ENCODE measurements around the gene DBH.

Gene DBH

GRCh38 chr9:133680976-133681657 lies 45.0 kb downstream of the DBH start:
- H3K36me3 ChIP-seq (ENCODE audit: insufficient read depth, low read length), result no peaks in the 10 kb centered on the region
- H3K9me3 ChIP-seq (ENCODE audit: low read depth, low read length), result no peaks in the 10 kb centered on the region
- no peak overlapping the region for H3K27ac ChIP-seq
- H3K9ac ChIP-seq (ENCODE audit: insufficient read length), result no peak overlapping the region
- no peak for TF ChIP-seq FOXP2 (optimal IDR thresholded peaks at IDR 0.05; ENCODE audit: control extremely low read depth, extremely low read length, insufficient read depth)
- no peak for TF ChIP-seq POLR2AphosphoS5 (IDR thresholded peaks at IDR 0.05; ENCODE audit: borderline replicate concordance, low read depth, low read length)
- no peak for DNase-seq (ENCODE audit: low read depth, low spot score)
- H3K4me3 ChIP-seq, result no peak overlapping the region

GRCh38 chr9:133681658-133682306 lies 45.6 kb downstream of the DBH start:
- Histone ChIP-seq H3K9me3 (ENCODE audit: low read depth, low read length) (no peaks in the 10 kb centered on the region), H3K36me3 (ENCODE audit: insufficient read depth, low read length) (no peaks in the 10 kb centered on the region), H3K9ac (ENCODE audit: insufficient read length) (no peak overlapping the region), H3K4me3 (no peak overlapping the region), H3K27ac (no peak overlapping the region)
- DNase-seq (ENCODE audit: low read depth, low spot score), result no peak
- TF ChIP-seq POLR2AphosphoS5 (IDR thresholded peaks at IDR 0.05; ENCODE audit: borderline replicate concordance, low read depth, low read length), result no peak
- TF ChIP-seq FOXP2 (optimal IDR thresholded peaks at IDR 0.05; ENCODE audit: control extremely low read depth, extremely low read length, insufficient read depth), result no peak
- no peak for TF ChIP-seq EZH2 (IDR thresholded peaks at IDR 0.05)

GRCh38 chr9:133682818-133683585 lies 46.8 kb downstream of the DBH start:
- H3K27ac ChIP-seq, result no peak overlapping the region
- DNase-seq (ENCODE audit: low read depth, low spot score), result no peak
- H3K4me3 ChIP-seq, result no peak overlapping the region
- no peak for TF ChIP-seq FOXP2 (optimal IDR thresholded peaks at IDR 0.05; ENCODE audit: control extremely low read depth, extremely low read length, insufficient read depth)
- TF ChIP-seq POLR2AphosphoS5 (IDR thresholded peaks at IDR 0.05; ENCODE audit: borderline replicate concordance, low read depth, low read length), result no peak
- no peak for TF ChIP-seq EZH2 (IDR thresholded peaks at IDR 0.05)
- H3K36me3 ChIP-seq (ENCODE audit: insufficient read depth, low read length), result no peaks in the 10 kb centered on the region
- H3K9ac ChIP-seq (ENCODE audit: insufficient read length), result no peak overlapping the region
- no peaks in the 10 kb centered on the region for H3K9me3 ChIP-seq (ENCODE audit: low read depth, low read length)

GRCh38 chr9:133683586-133684120 lies 47.5 kb downstream of the DBH start:
- H3K9ac ChIP-seq (ENCODE audit: insufficient read length), result no peak overlapping the region
- no peaks in the 10 kb centered on the region for H3K9me3 ChIP-seq (ENCODE audit: low read depth, low read length)
- no peak for DNase-seq (ENCODE audit: low read depth, low spot score)
- H3K27ac ChIP-seq, result no peak overlapping the region
- TF ChIP-seq POLR2AphosphoS5 (IDR thresholded peaks at IDR 0.05; ENCODE audit: borderline replicate concordance, low read depth, low read length) (no peak), FOXP2 (optimal IDR thresholded peaks at IDR 0.05; ENCODE audit: control extremely low read depth, extremely low read length, insufficient read depth) (no peak), EZH2 (IDR thresholded peaks at IDR 0.05) (no peak)
- no peaks in the 10 kb centered on the region for H3K36me3 ChIP-seq (ENCODE audit: insufficient read depth, low read length)
- no peak overlapping the region for H3K4me3 ChIP-seq

GRCh38 chr9:133684121-133684935 lies 48.2 kb downstream of the DBH start:
- Histone ChIP-seq H3K9ac (ENCODE audit: insufficient read length) (no peak overlapping the region), H3K27ac (no peak overlapping the region)
- TF ChIP-seq POLR2AphosphoS5 (IDR thresholded peaks at IDR 0.05; ENCODE audit: borderline replicate concordance, low read depth, low read length) (no peak), FOXP2 (optimal IDR thresholded peaks at IDR 0.05; ENCODE audit: control extremely low read depth, extremely low read length, insufficient read depth) (no peak), EZH2 (IDR thresholded peaks at IDR 0.05) (no peak)

GRCh38 chr9:133684936-133685361 lies 48.8 kb downstream of the DBH start:
- TF ChIP-seq POLR2AphosphoS5 (IDR thresholded peaks at IDR 0.05; ENCODE audit: borderline replicate concordance, low read depth, low read length) (no peak), FOXP2 (optimal IDR thresholded peaks at IDR 0.05; ENCODE audit: control extremely low read depth, extremely low read length, insufficient read depth) (no peak), EZH2 (IDR thresholded peaks at IDR 0.05) (no peak)
- Histone ChIP-seq H3K27ac (no peak overlapping the region), H3K36me3 (ENCODE audit: insufficient read depth, low read length) (no peaks in the 10 kb centered on the region), H3K9ac (ENCODE audit: insufficient read length) (no peak overlapping the region), H3K4me3 (no peak overlapping the region), H3K9me3 (ENCODE audit: low read depth, low read length) (no peaks in the 10 kb centered on the region)
- no peak for DNase-seq (ENCODE audit: low read depth, low spot score)

More at GRCh38 chr9:133684121-133684935, 48.2 kb downstream of the DBH start:
- Histone ChIP-seq H3K9me3 (ENCODE audit: low read depth, low read length) (no peaks in the 10 kb centered on the region), H3K36me3 (ENCODE audit: insufficient read depth, low read length) (no peaks in the 10 kb centered on the region), H3K4me3 (no peak overlapping the region)
- no peak for DNase-seq (ENCODE audit: low read depth, low spot score)

- no peaks in the 10 kb centered on the region for H3K36me3 ChIP-seq (ENCODE audit: insufficient read depth, low read length)
- TF ChIP-seq EZH2 (IDR thresholded peaks at IDR 0.05), result no peak
- TF ChIP-seq FOXP2 (optimal IDR thresholded peaks at IDR 0.05; ENCODE audit: control extremely low read depth, extremely low read length, insufficient read depth), result no peak
- TF ChIP-seq POLR2AphosphoS5 (IDR thresholded peaks at IDR 0.05; ENCODE audit: borderline replicate concordance, low read depth, low read length), result no peak
- no peaks in the 10 kb centered on the region for H3K9me3 ChIP-seq (ENCODE audit: low read depth, low read length)
- H3K9ac ChIP-seq (ENCODE audit: insufficient read length), result no peak overlapping the region
- DNase-seq (ENCODE audit: low read depth, low spot score), result no peak
- H3K27ac ChIP-seq, result no peak overlapping the region
- H3K4me3 ChIP-seq, result no peak overlapping the region
These were observed 49.8 kb downstream of the DBH start for GRCh38 chr9:133685653-133686609.

Measured in SK-N-MC (cell line).